Fibroblast of lung (primary cell): ENCODE results near the gene HIBADH. TPM values are rescaled to one million over a fixed set of nuclear protein-coding genes. Genes with fewer than 3 reads are reported as not detected.

Experiments used
- DNase-seq, 2 donors: peaks; one replicate each; pipeline versions ENCODE4 v3.0.0 to v3.0.0-alpha.2; 2010; ENCODE audit warnings: low read depth in 2 of 2
- H2AFZ ChIP-seq: 2 replicates; pipeline ENCODE4 v1.5.1; 2012; ENCODE audit warnings: low read length, control low read depth, inconsistent platforms
- H3K27ac ChIP-seq: 2 replicates; pipeline ENCODE4 v1.5.1; 2011; ENCODE audit warnings: low read length, control low read depth; ENCODE audit not compliant: insufficient read depth
- H3K27me3 ChIP-seq: 2 replicates; pipeline ENCODE4 v1.5.1; 2011; ENCODE audit warnings: mild to moderate bottlenecking, low read length; ENCODE audit not compliant: control insufficient read depth, insufficient read depth
- H3K36me3 ChIP-seq: 2 replicates; pipeline ENCODE4 v1.5.1; 2011; ENCODE audit warnings: low read length; ENCODE audit not compliant: control insufficient read depth, insufficient read depth
- H3K4me1 ChIP-seq: 2 replicates; pipeline ENCODE4 v1.5.1; 2011; ENCODE audit warnings: low read length; ENCODE audit not compliant: control insufficient read depth, insufficient read depth; ENCODE audit errors: extremely low read depth
- H3K4me2 ChIP-seq: 2 replicates; pipeline ENCODE4 v1.5.1; 2011; ENCODE audit warnings: low read length, control low read depth; ENCODE audit not compliant: insufficient read depth; ENCODE audit errors: extremely low read depth
- H3K4me3 ChIP-seq, 4 experiments: fragments of 200-600 bp in 1 of 4; sonication (generic) in 1 of 4; replicated peaks in 1 of 4; 2 replicates each; pipeline ENCODE4 v1.5.1; 2011 to 2016; ENCODE audit warnings: low read length in 4 of 4, low read depth in 3 of 4, mild to moderate bottlenecking in 3 of 4, control low read depth in 2 of 4, inconsistent platforms in 1 of 4, mixed read lengths in 1 of 4; ENCODE audit not compliant: insufficient read depth in 1 of 4; ENCODE audit errors: control extremely low read depth in 1 of 4
- H3K79me2 ChIP-seq: 2 replicates; pipeline ENCODE4 v1.5.1; 2012; ENCODE audit warnings: mild to moderate bottlenecking, low read length, inconsistent platforms; ENCODE audit not compliant: control insufficient read depth, insufficient read depth
- H3K9ac ChIP-seq: 2 replicates; pipeline ENCODE4 v1.5.1; 2011; ENCODE audit warnings: mild to moderate bottlenecking, low read length, control low read depth; ENCODE audit not compliant: insufficient read depth
- H3K9me3 ChIP-seq: 2 replicates; pipeline ENCODE4 v1.5.1; 2012; ENCODE audit warnings: low read depth, low read length; ENCODE audit not compliant: control insufficient read depth, insufficient read depth
- H4K20me1 ChIP-seq: 2 replicates; pipeline ENCODE4 v1.5.1; 2011; ENCODE audit warnings: low read length; ENCODE audit not compliant: control insufficient read depth, insufficient read depth; ENCODE audit errors: extremely low read depth
- EZH2 ChIP-seq: IDR thresholded peaks from 2 replicates; pipeline ENCODE4 v1.5.1; 2012; ENCODE audit warnings: low read length, control low read depth, mild to moderate bottlenecking; ENCODE audit errors: missing control alignments
- polyA plus RNA-seq, 2 donors: library from polyadenylated mRNA; depleted of rRNA in 1 of 2; stranded (reverse) in 1 of 2; unstranded in 1 of 2; fragments of >200 nt; gene quantifications; 2 replicates each; pipeline ENCODE4 v1.2.1, GENCODE V29; 2011 to 2012; ENCODE audit warnings: missing spikeins in 1 of 2
- total RNA-seq: library from RNA; depleted of rRNA; stranded (reverse); fragments of >200 nt; gene quantifications from 2 replicates; pipeline ENCODE4 v1.2.1, GENCODE V29; 2014
- TF ChIP-seq, protein P1 (sequence below), 2 donors: IDR thresholded peaks in 1 of 2; conservative IDR thresholded peaks in 1 of 2; 1 replicate in 1 of 2; 2 replicates in 1 of 2; pipeline ENCODE4 v1.5.1; 2011 to 2012; ENCODE audit warnings: low read length in 2 of 2, control low read depth in 1 of 2, inconsistent platforms in 1 of 2, low read depth in 1 of 2, mild to moderate bottlenecking in 1 of 2

HIBADH gene
- total and polyA plus RNA-seq, 2 donors (not counting 1 experiment from before 2014, with no cell fraction given), result 88.7 to 96.0 TPM

- TF ChIP-seq, protein P1, sequence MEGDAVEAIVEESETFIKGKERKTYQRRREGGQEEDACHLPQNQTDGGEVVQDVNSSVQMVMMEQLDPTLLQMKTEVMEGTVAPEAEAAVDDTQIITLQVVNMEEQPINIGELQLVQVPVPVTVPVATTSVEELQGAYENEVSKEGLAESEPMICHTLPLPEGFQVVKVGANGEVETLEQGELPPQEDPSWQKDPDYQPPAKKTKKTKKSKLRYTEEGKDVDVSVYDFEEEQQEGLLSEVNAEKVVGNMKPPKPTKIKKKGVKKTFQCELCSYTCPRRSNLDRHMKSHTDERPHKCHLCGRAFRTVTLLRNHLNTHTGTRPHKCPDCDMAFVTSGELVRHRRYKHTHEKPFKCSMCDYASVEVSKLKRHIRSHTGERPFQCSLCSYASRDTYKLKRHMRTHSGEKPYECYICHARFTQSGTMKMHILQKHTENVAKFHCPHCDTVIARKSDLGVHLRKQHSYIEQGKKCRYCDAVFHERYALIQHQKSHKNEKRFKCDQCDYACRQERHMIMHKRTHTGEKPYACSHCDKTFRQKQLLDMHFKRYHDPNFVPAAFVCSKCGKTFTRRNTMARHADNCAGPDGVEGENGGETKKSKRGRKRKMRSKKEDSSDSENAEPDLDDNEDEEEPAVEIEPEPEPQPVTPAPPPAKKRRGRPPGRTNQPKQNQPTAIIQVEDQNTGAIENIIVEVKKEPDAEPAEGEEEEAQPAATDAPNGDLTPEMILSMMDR (conservative IDR thresholded peaks at IDR 0.05 in 1 of 2, IDR thresholded peaks at IDR 0.05 in 1 of 2; ENCODE audit: low read depth in 1 of 2, low read length in 2 of 2), result no peak
- no peak for TF ChIP-seq EZH2
- Histone ChIP-seq H3K27ac (no peak overlapping the region), H4K20me1 (no peaks in the 10 kb centered on the region), H2AFZ (no peak overlapping the region), H3K79me2 (no peaks in the 10 kb centered on the region), H3K36me3 (no peaks in the 10 kb centered on the region), H3K4me3 (no peak overlapping the region), H3K4me2 (no peak overlapping the region), H3K4me1 (peaks cover 7% of the 10 kb centered on the region), H3K27me3 (no peaks in the 10 kb centered on the region), H3K9ac (no peak overlapping the region), H3K9me3 (no peaks in the 10 kb centered on the region)
- no peak for DNase-seq
These were observed 35.3 kb upstream of the HIBADH start for GRCh38 chr7:27697861-27698430.

DNA sequence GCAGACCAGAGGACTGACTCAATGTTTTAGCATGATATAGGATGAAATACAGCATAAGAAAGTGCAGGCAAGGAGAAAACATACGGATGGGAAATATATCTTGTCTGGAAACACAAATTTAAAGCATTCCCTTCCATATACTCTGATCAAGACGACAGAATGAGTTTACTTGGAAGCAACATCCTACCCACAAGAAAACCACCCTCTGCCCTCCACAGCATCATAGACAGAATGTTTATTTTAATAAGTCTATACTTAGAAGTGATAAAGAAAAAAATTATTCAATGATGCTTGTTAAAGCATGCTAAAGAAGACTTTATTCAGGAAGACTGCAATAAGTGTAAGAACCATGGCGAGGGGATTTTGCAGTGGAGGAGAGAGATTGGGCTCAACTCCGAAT is 32.4 kb upstream of the HIBADH start:
- Histone ChIP-seq H3K27ac (no peak overlapping the region), H2AFZ (no peak overlapping the region), H3K36me3 (no peaks in the 10 kb centered on the region), H3K4me3 (no peak overlapping the region), H3K9me3 (no peaks in the 10 kb centered on the region), H3K4me2 (peak overlapping the region; percentile 59), H3K4me1 (peaks cover 7% of the 10 kb centered on the region), H4K20me1 (no peaks in the 10 kb centered on the region), H3K9ac (no peak overlapping the region), H3K27me3 (no peaks in the 10 kb centered on the region), H3K79me2 (no peaks in the 10 kb centered on the region)
- DNase-seq, result peak; percentile 34 to 65
- TF ChIP-seq, protein P1 (conservative IDR thresholded peaks at IDR 0.05 in 1 of 2, IDR thresholded peaks at IDR 0.05 in 1 of 2; ENCODE audit: low read depth in 1 of 2, low read length in 2 of 2), result no peak
- TF ChIP-seq EZH2, result no peak

DNA sequence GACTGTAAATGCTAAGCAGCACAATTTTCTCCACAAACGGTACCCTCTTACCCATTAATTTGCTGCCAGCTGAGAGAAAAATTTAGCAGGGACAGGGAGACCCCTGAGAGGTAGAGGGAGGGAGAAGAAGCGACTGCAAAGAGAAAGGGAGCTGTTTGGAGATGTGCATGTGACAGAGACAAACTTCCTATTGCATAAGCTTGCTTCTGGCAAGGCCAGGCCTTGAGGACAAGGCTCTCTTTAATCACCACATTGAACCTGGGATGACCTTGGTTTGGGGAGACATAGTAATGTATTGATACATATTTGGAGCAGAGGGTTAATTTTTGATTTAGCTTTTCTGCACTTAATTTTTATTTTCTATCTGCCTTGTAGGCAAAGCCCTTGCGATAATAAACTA is 31.1 kb upstream of the HIBADH start:
- Histone ChIP-seq H3K4me3 (no peak overlapping the region), H3K27me3 (no peaks in the 10 kb centered on the region), H3K9ac (no peak overlapping the region), H3K4me1 (peaks cover 7% of the 10 kb centered on the region), H3K36me3 (no peaks in the 10 kb centered on the region), H3K79me2 (no peaks in the 10 kb centered on the region), H4K20me1 (no peaks in the 10 kb centered on the region), H3K4me2 (no peak overlapping the region), H2AFZ (no peak overlapping the region), H3K27ac (no peak overlapping the region), H3K9me3 (no peaks in the 10 kb centered on the region)
- no peak for TF ChIP-seq EZH2
- TF ChIP-seq, protein P1 (conservative IDR thresholded peaks at IDR 0.05 in 1 of 2, IDR thresholded peaks at IDR 0.05 in 1 of 2; ENCODE audit: low read depth in 1 of 2, low read length in 2 of 2), result no peak
- DNase-seq, result peak in 1 of 2 donors; percentile 44
